HEK293T (cell line): ENCODE data around the gene NCKIPSD.

Experiments used
- CTCF ChIA-PET: fragments of 350-600 bp; formaldehyde crosslinking; extraction: SDS; loops from one replicate; lab custom pipeline; 2021; ENCODE audit warnings: antibody characterized with exemption, inconsistent platforms; lab: Yijun Ruan, JAX
- POLR2A ChIA-PET: fragments of 350-600 bp; formaldehyde crosslinking; extraction: SDS; loops from one replicate; lab custom pipeline; 2020; ENCODE audit warnings: antibody characterized with exemption, inconsistent platforms; lab: Yijun Ruan, JAX
- DNase-seq: peaks from one replicate; pipeline ENCODE4 v3.0.0; 2012; ENCODE audit warnings: mixed read lengths; ENCODE audit errors: extremely low spot score
- ARNT ChIP-seq: fragments of 450-650 bp; IDR thresholded peaks from 2 replicates; pipeline ENCODE4 v1.6.1; 2017; ENCODE audit warnings: mild to moderate bottlenecking
- BHLHE40 ChIP-seq: fragments of 450-650 bp; IDR thresholded peaks from 2 replicates; pipeline ENCODE4 v1.6.1; 2016; ENCODE audit warnings: mild to moderate bottlenecking, moderate library complexity, borderline replicate concordance
- CTBP1 ChIP-seq: fragments of 450-650 bp; IDR thresholded peaks from 2 replicates; pipeline ENCODE4 v1.6.1; 2016; ENCODE audit warnings: borderline replicate concordance
- ELF4 ChIP-seq: fragments of 450-650 bp; IDR thresholded peaks from 2 replicates; pipeline ENCODE4 v1.6.1; 2017; ENCODE audit warnings: antibody characterized with exemption
- FOXA1 ChIP-seq: fragments of 450-650 bp; IDR thresholded peaks from 2 replicates; pipeline ENCODE4 v1.6.1; 2016; ENCODE audit warnings: mild to moderate bottlenecking
- FOXK2 ChIP-seq: fragments of 450-650 bp; IDR thresholded peaks from 2 replicates; pipeline ENCODE4 v1.6.1; 2016; ENCODE audit warnings: mild to moderate bottlenecking
- FOXM1 ChIP-seq: fragments of 450-650 bp; IDR thresholded peaks from 2 replicates; pipeline ENCODE4 v1.6.1; 2017; ENCODE audit warnings: mild to moderate bottlenecking, borderline replicate concordance
- HDGF ChIP-seq: fragments of 450-650 bp; IDR thresholded peaks from 2 replicates; pipeline ENCODE4 v1.6.1; 2017; ENCODE audit warnings: antibody characterized with exemption, borderline replicate concordance
- L3MBTL2 ChIP-seq: fragments of 450-650 bp; conservative IDR thresholded peaks from 2 replicates; pipeline ENCODE4 v1.6.1; 2016; ENCODE audit warnings: mild to moderate bottlenecking
- LEF1 ChIP-seq: fragments of 450-650 bp; IDR thresholded peaks from 2 replicates; pipeline ENCODE4 v1.6.1; 2017; ENCODE audit warnings: mild to moderate bottlenecking, borderline replicate concordance
- NFRKB ChIP-seq: fragments of 450-650 bp; IDR thresholded peaks from 2 replicates; pipeline ENCODE4 v1.6.1; 2016; ENCODE audit warnings: mild to moderate bottlenecking, moderate library complexity
- PKNOX1 ChIP-seq: fragments of 450-650 bp; IDR thresholded peaks from 2 replicates; pipeline ENCODE4 v1.6.1; 2016
- SP1 ChIP-seq: fragments of 450-650 bp; IDR thresholded peaks from 2 replicates; pipeline ENCODE4 v1.6.1; 2017
- SUZ12 ChIP-seq: fragments of 450-650 bp; IDR thresholded peaks from 2 replicates; pipeline ENCODE4 v1.6.1; 2016; ENCODE audit warnings: mild to moderate bottlenecking
- TARDBP ChIP-seq: fragments of 450-650 bp; IDR thresholded peaks from 2 replicates; pipeline ENCODE4 v1.6.1; 2016
- ZNF384 ChIP-seq: fragments of 450-650 bp; IDR thresholded peaks from 2 replicates; pipeline ENCODE4 v1.6.1; 2016

Gene NCKIPSD

GRCh38 chr3:48664929-48665328, 20.8 kb downstream of the NCKIPSD start:
- no peak for DNase-seq
- ChIA-PET POLR2A (interaction anchor here (2.5 to 4.0 kb wide), 2 partner anchors 10 to 29 kb away, joined by 21 to 35 read pairs; partner anchors contain the start of gene SLC26A6), CTCF (interaction anchor here (0.9 to 1.6 kb wide), 3 partner anchors 9 to 21 kb away, joined by 4 to 8 read pairs (median 7); no protein-coding TSS in a partner anchor)
- TF ChIP-seq HDGF: no peak
- no peak for TF ChIP-seq FOXM1
- TF ChIP-seq NFRKB: no peak
- no peak for TF ChIP-seq BHLHE40
- no peak for TF ChIP-seq SP1
- no peak for TF ChIP-seq SUZ12
- no peak for TF ChIP-seq ZNF384
- TF ChIP-seq CTBP1: no peak
- TF ChIP-seq TARDBP: no peak
- TF ChIP-seq LEF1: no peak
- no peak for TF ChIP-seq L3MBTL2
- no peak for TF ChIP-seq PKNOX1
- TF ChIP-seq ELF4: no peak
- TF ChIP-seq FOXA1: no peak
- TF ChIP-seq FOXK2: no peak
- no peak for TF ChIP-seq ARNT

- TF ChIP-seq ARNT (no peak), NFRKB (no peak), SP1 (no peak), ZNF384 (no peak), FOXM1 (no peak), FOXA1 (no peak), ELF4 (no peak), L3MBTL2 (no peak), HDGF (no peak), FOXK2 (no peak), BHLHE40 (no peak), PKNOX1 (no peak), TARDBP (no peak)
- DNase-seq: no peak
- CTCF ChIA-PET: interaction anchor here (0.9 to 1.6 kb wide), 4 partner anchors 10 to 22 kb away, joined by 4 to 8 read pairs (median 6); no protein-coding TSS in a partner anchor
- POLR2A ChIA-PET: interaction anchor here (0.9 to 4.0 kb wide), 9 partner anchors 8 to 234 kb away, joined by 3 to 35 read pairs (median 12); partner anchors contain the start of genes NCKIPSD, PRKAR2A, SLC25A20 and SLC26A6
Observed at GRCh38 chr3:48664313-48664644, 21.4 kb downstream of the NCKIPSD start.

GRCh38 chr3:48663489-48664312, 22.0 kb downstream of the NCKIPSD start:
- DNase-seq: peak; percentile 98
- ChIA-PET POLR2A (interaction anchor here (0.9 to 4.0 kb wide), 18 partner anchors 8 to 344 kb away, joined by 3 to 35 read pairs (median 6); partner anchors contain the start of genes CCDC51, IP6K2, NCKIPSD and PRKAR2A), CTCF (interaction anchor here (0.9 to 1.7 kb wide), 5 partner anchors 10 to 29 kb away, joined by 4 to 8 read pairs (median 5); partner anchors contain the start of gene SLC26A6)
- TF ChIP-seq FOXM1 (peak; percentile 1; the same call in 1 of the 2 replicates), FOXA1 (no peak), PKNOX1 (peak; percentile 80), L3MBTL2 (peak; percentile 99), ELF4 (peak; percentile 90), FOXK2 (no peak), SUZ12 (no peak), ARNT (peak; percentile 46; the same call in 1 of the 2 replicates), LEF1 (peak; percentile 86; the same call in 1 of the 2 replicates), BHLHE40 (no peak; the same call in 1 of the 2 replicates)

GRCh38 chr3:48662753-48663488, 22.8 kb downstream of the NCKIPSD start, which contains the start of gene CELSR3:
Gene CELSR3 (minus strand): TSS chr3:48662886. CDS start chr3:48662634, 252 bp downstream.
- ChIA-PET POLR2A (interaction anchor here (0.6 to 4.0 kb wide), 18 partner anchors 9 to 345 kb away, joined by 3 to 35 read pairs (median 5); partner anchors contain the start of genes CCDC51, IP6K2, NCKIPSD and PFKFB4), CTCF (interaction anchor here (0.6 to 1.7 kb wide), 3 partner anchors 12 to 28 kb away, joined by 3 to 5 read pairs (median 5); partner anchors contain the start of gene SLC26A6)
- TF ChIP-seq PKNOX1: no peak
- TF ChIP-seq ELF4: 0 out of 2 replicates have a peak, but pooled peaks have one; percentile 22
- TF ChIP-seq NFRKB: peak; percentile 68
- no peak for TF ChIP-seq ZNF384
- peak; percentile 48; the same call in 1 of the 2 replicates for TF ChIP-seq BHLHE40
- DNase-seq: peak; percentile 69
